T-helper 17 cell (primary cell): Measurements from ENCODE around the gene CA11. TPM values are rescaled to one million over a fixed set of nuclear protein-coding genes. Genes with fewer than 3 reads are reported as not detected.
"Not testable (repeated sequence)": the region's sequence is repeated elsewhere in the genome, so short reads cannot be mapped to it uniquely, and the experiment has no call there.

Source experiments
- ATAC-seq: fragments of 150-1000 bp; cut with Tn5 transposase; 2 replicates; pipeline ENCODE4 v1.10.0; 2021; ENCODE audit warnings: mild to moderate bottlenecking, moderate library complexity
- DNase-seq, 3 donors: peaks; one replicate each; pipeline versions ENCODE4 v3.0.0 to v3.0.0-alpha.2; 2020 to 2021
- H3K9me3 ChIP-seq: one replicate; pipeline ENCODE4 v1.7.0; 2013; ENCODE audit warnings: low read length, mild to moderate bottlenecking; ENCODE audit not compliant: control insufficient read depth, poor library complexity, severe bottlenecking
- H3K27ac Mint-ChIP-seq: one replicate; pipeline ENCODE4 v1.8.0; 2022; ENCODE audit warnings: mild to moderate bottlenecking, moderate library complexity, mixed read lengths
- H3K27me3 Mint-ChIP-seq: one replicate; pipeline ENCODE4 v1.8.0; 2022; ENCODE audit warnings: mixed read lengths
- H3K36me3 Mint-ChIP-seq: one replicate; pipeline ENCODE4 v1.8.0; 2022; ENCODE audit warnings: low read depth, mixed read lengths
- H3K4me1 Mint-ChIP-seq: one replicate; pipeline ENCODE4 v1.8.0; 2022; ENCODE audit warnings: mild to moderate bottlenecking, mixed read lengths
- H3K4me3 Mint-ChIP-seq: one replicate; pipeline ENCODE4 v1.8.0; 2022; ENCODE audit warnings: mild to moderate bottlenecking, moderate library complexity, mixed read lengths
- total RNA-seq, 4 donors: library from RNA in 2 of 4; stranded (reverse) in 2 of 4; gene quantifications; one replicate each; pipeline ENCODE4 v1.2.3 and lab custom pipeline; 2022 to 2026

CA11 gene
- total RNA-seq (1 to 10 TPM; 7.4 to 9.6 TPM), total RNA-seq (lab: John Stamatoyannopoulos, UW) (7.1 to 7.7 reads per million in 2 donors)

- H3K36me3 Mint-ChIP-seq, result no peaks in the 10 kb centered on the region
- peak within 1 kb of the TSS; percentile 98 for H3K4me3 Mint-ChIP-seq
- peaks cover 33% of the 10 kb centered on the region for H3K4me1 Mint-ChIP-seq
- H3K27me3 Mint-ChIP-seq, result no peaks in the 10 kb centered on the region
- no peaks in the 10 kb centered on the region for H3K9me3 ChIP-seq
- ATAC-seq (peak; percentile 86), DNase-seq (peak; percentile 86 to 95 (median 89))
- H3K27ac Mint-ChIP-seq, result peak within 1 kb of the TSS; percentile 95
Measured at GRCh38 chr19:48646001-48646721, at the start of gene CA11. TSS of gene CA11 (minus strand) at chr19:48646187. CDS start at chr19:48645632, 555 bp downstream.

- DNase-seq, H3K36me3 Mint-ChIP-seq, H3K27ac Mint-ChIP-seq, H3K4me1 Mint-ChIP-seq, H3K9me3 ChIP-seq, ATAC-seq, H3K4me3 Mint-ChIP-seq, H3K27me3 Mint-ChIP-seq: not testable (repeated sequence)
Measured at GRCh38 chr19:48693629-48694028, 47.6 kb upstream of the CA11 start.

- no peak for DNase-seq
- H3K4me3 Mint-ChIP-seq, result no peak overlapping the region
- ATAC-seq, result no peak
Measured at GRCh38 chr19:48689449-48689848, 43.5 kb upstream of the CA11 start.

GRCh38 chr19:48687776-48688175, 41.8 kb upstream of the CA11 start:
- H3K9me3 ChIP-seq, result no peaks in the 10 kb centered on the region
- Mint-ChIP-seq H3K27me3 (no peaks in the 10 kb centered on the region), H3K36me3 (no peaks in the 10 kb centered on the region), H3K4me1 (peaks cover 2% of the 10 kb centered on the region), H3K4me3 (no peak overlapping the region), H3K27ac (no peak overlapping the region)
- ATAC-seq (no peak), DNase-seq (no peak)

More at GRCh38 chr19:48689449-48689848, 43.5 kb upstream of the CA11 start:
- Mint-ChIP-seq H3K27me3 (no peaks in the 10 kb centered on the region), H3K36me3 (no peaks in the 10 kb centered on the region), H3K4me1 (peaks cover 2% of the 10 kb centered on the region), H3K27ac (no peak overlapping the region)
- no peaks in the 10 kb centered on the region for H3K9me3 ChIP-seq

- not testable (repeated sequence) for H3K4me1 Mint-ChIP-seq, ATAC-seq, H3K27me3 Mint-ChIP-seq, H3K9me3 ChIP-seq, H3K27ac Mint-ChIP-seq, H3K36me3 Mint-ChIP-seq, DNase-seq, H3K4me3 Mint-ChIP-seq
Measured at GRCh38 chr19:48686637-48687036, 40.6 kb upstream of the CA11 start.

- H3K9me3 ChIP-seq, result no peaks in the 10 kb centered on the region
- H3K36me3 Mint-ChIP-seq, result no peaks in the 10 kb centered on the region
- H3K27ac Mint-ChIP-seq, result no peak overlapping the region
- ATAC-seq (no peak), DNase-seq (no peak)
- H3K27me3 Mint-ChIP-seq, result no peaks in the 10 kb centered on the region
- peaks cover 2% of the 10 kb centered on the region for H3K4me1 Mint-ChIP-seq
- H3K4me3 Mint-ChIP-seq, result no peak overlapping the region
Measured at GRCh38 chr19:48686088-48686487, 40.1 kb upstream of the CA11 start.

GRCh38 chr19:48685583-48685982, 39.6 kb upstream of the CA11 start:
- ATAC-seq (no peak), DNase-seq (no peak)
- Mint-ChIP-seq H3K4me1 (peaks cover 2% of the 10 kb centered on the region), H3K27me3 (no peaks in the 10 kb centered on the region), H3K4me3 (no peak overlapping the region), H3K27ac (no peak overlapping the region), H3K36me3 (no peaks in the 10 kb centered on the region)
- H3K9me3 ChIP-seq, result no peaks in the 10 kb centered on the region

- no peaks in the 10 kb centered on the region for H3K27me3 Mint-ChIP-seq
- DNase-seq (no peak), ATAC-seq (no peak)
- H3K36me3 Mint-ChIP-seq, result no peaks in the 10 kb centered on the region
- H3K4me3 Mint-ChIP-seq, result no peak overlapping the region
- peaks cover 2% of the 10 kb centered on the region for H3K4me1 Mint-ChIP-seq
- H3K9me3 ChIP-seq, result no peaks in the 10 kb centered on the region
- no peak overlapping the region for H3K27ac Mint-ChIP-seq
Measured at GRCh38 chr19:48683349-48683748, 37.4 kb upstream of the CA11 start.

GRCh38 chr19:48681127-48681470, 35.1 kb upstream of the CA11 start:
- no peaks in the 10 kb centered on the region for H3K27me3 Mint-ChIP-seq
- no peak overlapping the region for H3K27ac Mint-ChIP-seq
- peaks cover 2% of the 10 kb centered on the region for H3K4me1 Mint-ChIP-seq
- H3K36me3 Mint-ChIP-seq, result no peaks in the 10 kb centered on the region
- no peaks in the 10 kb centered on the region for H3K9me3 ChIP-seq
- no peak overlapping the region for H3K4me3 Mint-ChIP-seq
- DNase-seq, result no peak
- ATAC-seq, result no peak

GRCh38 chr19:48680436-48681126, 34.6 kb upstream of the CA11 start:
- Mint-ChIP-seq H3K4me1 (no peaks in the 10 kb centered on the region), H3K27me3 (no peaks in the 10 kb centered on the region), H3K36me3 (no peaks in the 10 kb centered on the region), H3K27ac (no peak overlapping the region), H3K4me3 (no peak overlapping the region)
- DNase-seq (no peak), ATAC-seq (no peak)
- no peaks in the 10 kb centered on the region for H3K9me3 ChIP-seq

- H3K4me1 Mint-ChIP-seq, H3K27ac Mint-ChIP-seq, H3K36me3 Mint-ChIP-seq, H3K27me3 Mint-ChIP-seq, H3K9me3 ChIP-seq, H3K4me3 Mint-ChIP-seq, ATAC-seq, DNase-seq: not testable (repeated sequence)
Measured at GRCh38 chr19:48680006-48680405, 34.0 kb upstream of the CA11 start.

- no peaks in the 10 kb centered on the region for H3K27me3 Mint-ChIP-seq
- no peaks in the 10 kb centered on the region for H3K36me3 Mint-ChIP-seq
- H3K27ac Mint-ChIP-seq, result no peak overlapping the region
- ATAC-seq (no peak), DNase-seq (no peak)
- no peaks in the 10 kb centered on the region for H3K9me3 ChIP-seq
- no peak overlapping the region for H3K4me3 Mint-ChIP-seq
- peaks cover 6% of the 10 kb centered on the region for H3K4me1 Mint-ChIP-seq
Measured at GRCh38 chr19:48678201-48678600, 32.2 kb upstream of the CA11 start.

- H3K4me1 Mint-ChIP-seq, result peaks cover 6% of the 10 kb centered on the region
- ATAC-seq, result no peak
- no peak overlapping the region for H3K4me3 Mint-ChIP-seq
- peak overlapping the region; percentile 63 for H3K27ac Mint-ChIP-seq
- no peaks in the 10 kb centered on the region for H3K9me3 ChIP-seq
- DNase-seq, result no peak
- no peaks in the 10 kb centered on the region for H3K27me3 Mint-ChIP-seq
- H3K36me3 Mint-ChIP-seq, result no peaks in the 10 kb centered on the region
Measured at GRCh38 chr19:48676887-48677286, 30.9 kb upstream of the CA11 start.

GRCh38 chr19:48676487-48676886, 30.5 kb upstream of the CA11 start:
- H3K36me3 Mint-ChIP-seq, result no peaks in the 10 kb centered on the region
- DNase-seq, result no peak
- no peaks in the 10 kb centered on the region for H3K27me3 Mint-ChIP-seq
- H3K4me1 Mint-ChIP-seq, result peaks cover 6% of the 10 kb centered on the region
- no peak overlapping the region for H3K4me3 Mint-ChIP-seq
- H3K9me3 ChIP-seq, result no peaks in the 10 kb centered on the region
- peak overlapping the region; percentile 63 for H3K27ac Mint-ChIP-seq
- no peak for ATAC-seq
